ENCODE data around the gene CPNE2. TPM values are rescaled to one million over a fixed set of nuclear protein-coding genes. Genes with fewer than 3 reads are reported as not detected.

CPNE2 gene
- total and polyA plus RNA-seq, 7 donors: 22.9 to 75.1 (median 59.9) TPM

DNA sequence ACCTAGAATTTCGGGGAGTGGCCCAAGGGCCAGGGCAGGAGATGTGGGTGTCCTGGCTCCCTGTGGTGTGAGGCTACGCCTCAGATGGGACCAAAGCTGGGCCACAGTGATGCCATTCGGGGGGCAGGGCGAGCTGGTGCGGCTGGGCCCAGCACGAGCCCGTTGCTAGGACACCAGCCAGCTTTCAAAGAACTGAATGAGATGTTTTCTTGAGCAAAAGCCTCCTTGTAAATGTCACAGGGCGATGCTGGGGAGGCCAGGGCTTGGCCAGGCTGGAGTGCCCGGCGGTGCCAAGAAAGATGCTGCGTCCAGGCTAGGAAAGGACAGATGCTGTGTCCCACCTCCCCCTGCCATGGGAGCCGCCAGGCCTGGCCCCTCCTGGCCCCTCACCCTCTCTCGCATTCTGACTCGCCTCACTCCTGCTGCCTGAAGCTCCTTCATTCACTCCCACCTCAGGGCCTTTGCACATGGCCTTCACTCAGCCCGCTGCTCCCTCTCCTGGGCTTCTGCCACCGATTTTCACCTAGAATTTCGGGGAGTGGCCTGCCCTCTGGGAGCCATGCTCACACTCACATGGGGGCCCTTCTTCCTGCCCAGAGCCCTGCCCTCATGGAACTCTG lies 39.1 kb downstream of the CPNE2 start:
- TF ChIP-seq POLR2A (IDR thresholded peaks at IDR 0.05) (no peak), POLR2AphosphoS5 (IDR thresholded peaks at IDR 0.05) (no peak), EP300 (IDR thresholded peaks at IDR 0.05) (no peak)
- TF ChIP-seq, protein P1, sequence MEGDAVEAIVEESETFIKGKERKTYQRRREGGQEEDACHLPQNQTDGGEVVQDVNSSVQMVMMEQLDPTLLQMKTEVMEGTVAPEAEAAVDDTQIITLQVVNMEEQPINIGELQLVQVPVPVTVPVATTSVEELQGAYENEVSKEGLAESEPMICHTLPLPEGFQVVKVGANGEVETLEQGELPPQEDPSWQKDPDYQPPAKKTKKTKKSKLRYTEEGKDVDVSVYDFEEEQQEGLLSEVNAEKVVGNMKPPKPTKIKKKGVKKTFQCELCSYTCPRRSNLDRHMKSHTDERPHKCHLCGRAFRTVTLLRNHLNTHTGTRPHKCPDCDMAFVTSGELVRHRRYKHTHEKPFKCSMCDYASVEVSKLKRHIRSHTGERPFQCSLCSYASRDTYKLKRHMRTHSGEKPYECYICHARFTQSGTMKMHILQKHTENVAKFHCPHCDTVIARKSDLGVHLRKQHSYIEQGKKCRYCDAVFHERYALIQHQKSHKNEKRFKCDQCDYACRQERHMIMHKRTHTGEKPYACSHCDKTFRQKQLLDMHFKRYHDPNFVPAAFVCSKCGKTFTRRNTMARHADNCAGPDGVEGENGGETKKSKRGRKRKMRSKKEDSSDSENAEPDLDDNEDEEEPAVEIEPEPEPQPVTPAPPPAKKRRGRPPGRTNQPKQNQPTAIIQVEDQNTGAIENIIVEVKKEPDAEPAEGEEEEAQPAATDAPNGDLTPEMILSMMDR (IDR thresholded peaks at IDR 0.05): no peak
- intact Hi-C loops (cut with DNase I): no loop called here
- peak; percentile 65 for DNase-seq
- H3K36me3 ChIP-seq: peaks cover 0 to 7% (median 2%) of the 10 kb centered on the region in 4 donors
- H3K4me3 ChIP-seq: no peak overlapping the region
- H3K27me3 ChIP-seq: no peaks in the 10 kb centered on the region
- peak overlapping the region in 1 of 4 donors; percentile 32 for H3K27ac ChIP-seq
- no peaks in the 10 kb centered on the region for H3K9me3 ChIP-seq
- H3K4me1 ChIP-seq: peaks cover 0 to 7% (median 0%) of the 10 kb centered on the region in 4 donors
- 71 to 83% methylated on average over 17 of the region's 17 CpGs for WGBS, 2 donors

DNA sequence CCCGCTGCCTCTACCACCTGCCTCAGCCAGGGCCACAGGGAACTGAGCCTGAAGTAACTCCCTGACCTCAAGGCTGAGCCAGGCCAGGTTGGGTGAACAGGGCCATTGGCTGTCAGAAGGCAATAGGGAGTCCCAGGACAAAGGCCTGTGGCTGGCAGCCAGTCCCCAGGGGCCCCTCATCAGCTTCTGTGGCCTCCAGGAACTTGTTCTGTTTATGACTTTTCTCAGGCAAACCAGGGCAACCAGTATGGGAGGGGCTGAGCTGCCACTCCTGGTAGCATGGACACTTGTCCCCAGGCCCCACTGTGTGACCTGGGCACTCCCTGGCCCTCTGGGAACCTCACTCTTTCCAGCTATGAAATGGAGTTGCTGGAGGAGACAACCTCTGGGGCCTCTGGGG lies 40.1 kb downstream of the CPNE2 start:
- intact Hi-C loops (cut with DNase I): no loop called here

GRCh38 chr16:57133031-57133430 lies 40.6 kb downstream of the CPNE2 start:
- Histone ChIP-seq H3K27ac (no peak overlapping the region), H3K9me3 (no peaks in the 10 kb centered on the region), H3K36me3 (peaks cover 0 to 19% (median 2%) of the 10 kb centered on the region in 4 donors), H3K4me3 (no peak overlapping the region), H3K27me3 (no peaks in the 10 kb centered on the region), H3K4me1 (peaks cover 0 to 7% (median 0%) of the 10 kb centered on the region in 4 donors)
- WGBS, 2 donors: 58 to 59% methylated on average over 4 of the region's 4 CpGs
- no peak for TF ChIP-seq POLR2AphosphoS5 (IDR thresholded peaks at IDR 0.05)
- intact Hi-C loops (cut with DNase I): no loop called here
- peak; percentile 64 for DNase-seq

More for the DNA sequence above, 40.1 kb downstream of the CPNE2 start:
- Histone ChIP-seq H3K27me3 (no peaks in the 10 kb centered on the region), H3K27ac (no peak overlapping the region), H3K36me3 (peaks cover 0 to 14% (median 2%) of the 10 kb centered on the region in 4 donors), H3K4me1 (peaks cover 0 to 7% (median 0%) of the 10 kb centered on the region in 4 donors), H3K9me3 (no peaks in the 10 kb centered on the region), H3K4me3 (no peak overlapping the region)
- 20 to 79% methylated on average over 1 of the region's 1 CpG for WGBS, 2 donors
- DNase-seq: no peak
- TF ChIP-seq, protein P1 (IDR thresholded peaks at IDR 0.05): no peak
- TF ChIP-seq POLR2AphosphoS5 (IDR thresholded peaks at IDR 0.05) (no peak), POLR2A (IDR thresholded peaks at IDR 0.05) (no peak), EP300 (IDR thresholded peaks at IDR 0.05) (no peak)

- Histone ChIP-seq H3K9me3 (no peaks in the 10 kb centered on the region), H3K27ac (no peak overlapping the region), H3K4me1 (peaks cover 0 to 7% (median 0%) of the 10 kb centered on the region in 4 donors), H3K4me3 (no peak overlapping the region), H3K36me3 (peaks cover 0 to 12% (median 0%) of the 10 kb centered on the region in 4 donors), H3K27me3 (no peaks in the 10 kb centered on the region)
- intact Hi-C loops (cut with DNase I): no loop called here
- TF ChIP-seq, protein P1 (IDR thresholded peaks at IDR 0.05): no peak
- TF ChIP-seq EP300 (IDR thresholded peaks at IDR 0.05) (no peak), POLR2A (IDR thresholded peaks at IDR 0.05) (no peak), POLR2AphosphoS5 (IDR thresholded peaks at IDR 0.05) (no peak)
- DNase-seq: no peak
- 73 to 85% methylated on average over 10 of the region's 10 CpGs for WGBS, 2 donors
Observed at GRCh38 chr16:57133886-57134285, 41.5 kb downstream of the CPNE2 start.

DNA sequence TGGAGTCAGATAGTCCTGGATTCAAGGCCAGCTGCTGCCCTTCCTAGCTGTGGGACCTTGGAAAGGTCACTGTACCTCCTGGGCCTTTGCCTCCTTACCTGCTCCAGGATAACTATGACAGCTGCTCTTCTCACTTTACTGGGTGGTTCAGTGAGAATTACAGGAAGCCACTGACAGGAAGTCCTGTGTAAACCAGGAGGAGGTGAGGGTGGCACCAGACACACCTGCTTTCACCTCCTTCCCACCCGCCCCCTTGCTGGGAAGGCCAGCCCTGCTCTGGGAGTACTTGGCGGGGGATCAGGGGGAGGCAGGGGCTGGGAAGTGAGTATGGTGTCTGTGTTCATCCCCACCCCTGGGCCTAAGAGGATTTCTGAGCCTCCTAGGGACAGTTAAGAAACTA lies 42.6 kb downstream of the CPNE2 start:
- WGBS, 2 donors: 8 to 34% methylated on average over 2 of the region's 2 CpGs
- H3K27me3 ChIP-seq: no peaks in the 10 kb centered on the region
- no peak for DNase-seq
- H3K9me3 ChIP-seq: no peaks in the 10 kb centered on the region
- H3K27ac ChIP-seq: no peak overlapping the region
- peaks cover 0 to 7% (median 0%) of the 10 kb centered on the region in 4 donors for H3K4me1 ChIP-seq
- intact Hi-C loops (cut with DNase I): no loop called here
- TF ChIP-seq, protein P1 (IDR thresholded peaks at IDR 0.05): no peak
- peak in 1 of 2 donors; percentile 20 for TF ChIP-seq POLR2A (IDR thresholded peaks at IDR 0.05)
- no peak overlapping the region for H3K4me3 ChIP-seq
- H3K36me3 ChIP-seq: peaks cover 0 to 12% (median 0%) of the 10 kb centered on the region in 4 donors
